ENCODE results near the gene LIG4. TPM values are rescaled to one million over a fixed set of nuclear protein-coding genes. Genes with fewer than 3 reads are reported as not detected.

The LIG4 gene
- total and polyA plus RNA-seq, 9 of the 15 experiments (the other 6 are each of a cell fraction or from before 2014, with no cell fraction given) = 1.5 to 7.8 (median 5.1) TPM

- peak; percentile 68 for TF ChIP-seq TFAP4 (CRISPR knock-in tag; IDR thresholded peaks at IDR 0.05; ENCODE audit: borderline replicate concordance)
- peak; percentile 15 for TF ChIP-seq MEIS2 (IDR thresholded peaks at IDR 0.05; ENCODE audit: partially characterized antibody)
- TF ChIP-seq E2F6 (IDR thresholded peaks at IDR 0.05; ENCODE audit: borderline replicate concordance in 1 of 2, extremely low read depth in 1 of 2, insufficient read depth in 1 of 2, insufficient read length in 1 of 2, low read depth in 1 of 2, low read length in 1 of 2, poor library complexity in 1 of 2, severe bottlenecking in 1 of 2) = peak in 1 of 2 experiments; percentile 54
- TF ChIP-seq TBP (optimal IDR thresholded peaks at IDR 0.05; ENCODE audit: low read depth, low read length) = peak; percentile 70
- TF ChIP-seq HMGXB4 (CRISPR knock-in tag; IDR thresholded peaks at IDR 0.05) = no peak
- no peak for TF ChIP-seq DACH1 (IDR thresholded peaks at IDR 0.05; ENCODE audit: partially characterized antibody)
- TF ChIP-seq ZNF780A (CRISPR knock-in tag; IDR thresholded peaks at IDR 0.05) = no peak
- no peak for TF ChIP-seq LEF1 (IDR thresholded peaks at IDR 0.05)
- TF ChIP-seq CREBBP (IDR thresholded peaks at IDR 0.05; ENCODE audit: low read depth, low read length) = no peak
- TF ChIP-seq ZNF695 (CRISPR knock-in tag; IDR thresholded peaks at IDR 0.05) = no peak
- 0 out of 2 replicates have a peak, but pooled peaks have one; percentile 17 for TF ChIP-seq RNF2 (IDR thresholded peaks at IDR 0.05)
- no peak for TF ChIP-seq PREB (CRISPR knock-in tag; IDR thresholded peaks at IDR 0.05)
- TF ChIP-seq ZNF224 (CRISPR knock-in tag; IDR thresholded peaks at IDR 0.05) = no peak
- TF ChIP-seq MNT (conservative IDR thresholded peaks at IDR 0.05) = peak in 1 of 2 experiments; percentile 60; a peak in 1 of 4 replicates
- peak; percentile 67 for TF ChIP-seq CXXC5 (CRISPR knock-in tag; IDR thresholded peaks at IDR 0.05)
These were observed 3.0 kb upstream of the LIG4 start, which contains the start of gene ABHD13 (continued) for GRCh38 chr13:108218044-108218974.
